Measurements from ENCODE around the gene STK39. TPM values are rescaled to one million over a fixed set of nuclear protein-coding genes. Genes with fewer than 3 reads are reported as not detected.

The STK39 gene
- total and polyA plus RNA-seq, 2 experiments from 2014 or later = 32.7 to 51.7 TPM

- TF ChIP-seq CTCF (IDR thresholded peaks at IDR 0.05; ENCODE audit: low read depth, low read length) = no peak
- no peak for DNase-seq (ENCODE audit: low read depth in 1 of 2, low spot score in 1 of 2)
- H3K4me1 ChIP-seq (ENCODE audit: low read depth) = no peaks in the 10 kb centered on the region
- no peak overlapping the region for H3K27ac ChIP-seq
- no peaks in the 10 kb centered on the region for H3K9me3 ChIP-seq (ENCODE audit: low read depth)
- no peaks in the 10 kb centered on the region for H3K27me3 ChIP-seq
- no peak overlapping the region for H3K4me3 ChIP-seq
- H3K36me3 ChIP-seq = peaks cover 6% of the 10 kb centered on the region
Observed at GRCh38 chr2:167988296-167988695, 259.1 kb downstream of the STK39 start.

GRCh38 chr2:167987558-167987957 is 259.8 kb downstream of the STK39 start:
- H3K9me3 ChIP-seq (ENCODE audit: low read depth) = no peaks in the 10 kb centered on the region
- no peaks in the 10 kb centered on the region for H3K27me3 ChIP-seq
- no peak for TF ChIP-seq CTCF (IDR thresholded peaks at IDR 0.05; ENCODE audit: low read depth, low read length)
- DNase-seq (ENCODE audit: low read depth in 1 of 2, low spot score in 1 of 2) = no peak
- no peak overlapping the region for H3K27ac ChIP-seq
- no peaks in the 10 kb centered on the region for H3K4me1 ChIP-seq (ENCODE audit: low read depth)
- no peak overlapping the region for H3K4me3 ChIP-seq
- H3K36me3 ChIP-seq = peaks cover 6% of the 10 kb centered on the region

GRCh38 chr2:167987026-167987425 is 260.4 kb downstream of the STK39 start:
- no peak for TF ChIP-seq CTCF (IDR thresholded peaks at IDR 0.05; ENCODE audit: low read depth, low read length)
- no peak overlapping the region for H3K4me3 ChIP-seq
- H3K9me3 ChIP-seq (ENCODE audit: low read depth) = no peaks in the 10 kb centered on the region
- no peaks in the 10 kb centered on the region for H3K27me3 ChIP-seq
- no peak overlapping the region for H3K27ac ChIP-seq
- DNase-seq (ENCODE audit: low read depth in 1 of 2, low spot score in 1 of 2) = no peak
- H3K4me1 ChIP-seq (ENCODE audit: low read depth) = no peaks in the 10 kb centered on the region
- H3K36me3 ChIP-seq = peaks cover 6% of the 10 kb centered on the region

- no peaks in the 10 kb centered on the region for H3K9me3 ChIP-seq (ENCODE audit: low read depth)
- no peak overlapping the region for H3K27ac ChIP-seq
- H3K4me1 ChIP-seq (ENCODE audit: low read depth) = no peaks in the 10 kb centered on the region
- DNase-seq (ENCODE audit: low read depth in 1 of 2, low spot score in 1 of 2) = no peak
- peaks cover 6% of the 10 kb centered on the region for H3K36me3 ChIP-seq
- H3K27me3 ChIP-seq = no peaks in the 10 kb centered on the region
- no peak overlapping the region for H3K4me3 ChIP-seq
- TF ChIP-seq CTCF (IDR thresholded peaks at IDR 0.05; ENCODE audit: low read depth, low read length) = no peak
Observed at GRCh38 chr2:167986223-167986622, 261.2 kb downstream of the STK39 start.

GRCh38 chr2:167981945-167982344 is 265.4 kb downstream of the STK39 start:
- TF ChIP-seq CTCF (IDR thresholded peaks at IDR 0.05; ENCODE audit: low read depth, low read length) = no peak
- no peak overlapping the region for H3K4me3 ChIP-seq
- no peaks in the 10 kb centered on the region for H3K4me1 ChIP-seq (ENCODE audit: low read depth)
- H3K27ac ChIP-seq = no peak overlapping the region
- H3K9me3 ChIP-seq (ENCODE audit: low read depth) = no peaks in the 10 kb centered on the region
- H3K36me3 ChIP-seq = peaks cover 6% of the 10 kb centered on the region
- H3K27me3 ChIP-seq = no peaks in the 10 kb centered on the region
- DNase-seq (ENCODE audit: low read depth in 1 of 2, low spot score in 1 of 2) = no peak

- H3K4me1 ChIP-seq (ENCODE audit: low read depth) = no peaks in the 10 kb centered on the region
- H3K27me3 ChIP-seq = no peaks in the 10 kb centered on the region
- no peaks in the 10 kb centered on the region for H3K9me3 ChIP-seq (ENCODE audit: low read depth)
- H3K36me3 ChIP-seq = peaks cover 6% of the 10 kb centered on the region
- H3K27ac ChIP-seq = no peak overlapping the region
- H3K4me3 ChIP-seq = no peak overlapping the region
- no peak for DNase-seq (ENCODE audit: low read depth in 1 of 2, low spot score in 1 of 2)
- no peak for TF ChIP-seq CTCF (IDR thresholded peaks at IDR 0.05; ENCODE audit: low read depth, low read length)
Observed at GRCh38 chr2:167980439-167980838, 267.0 kb downstream of the STK39 start.

Data from cardiac muscle cell (in vitro differentiated cells and primary cell).